Neural progenitor cell (in vitro differentiated cells): ENCODE measurements around the gene PTPRK. TPM values are rescaled to one million over a fixed set of nuclear protein-coding genes. Genes with fewer than 3 reads are reported as not detected.
"Not testable (repeated sequence)": the region's sequence is repeated elsewhere in the genome, so short reads cannot be mapped to it uniquely, and the experiment has no call there.

Source experiments
- DNase-seq: peaks from one replicate; pipeline ENCODE4 v3.0.0-alpha.2; 2016; ENCODE audit warnings: low spot score
- H2AFZ ChIP-seq: fragments of 200-600 bp; sonication (generic); replicated peaks from 2 replicates; pipeline ENCODE4 v1.6.1; 2016; ENCODE audit warnings: antibody characterized with exemption
- H3F3A ChIP-seq: fragments of 200-600 bp; sonication (generic); 2 replicates; pipeline ENCODE4 v1.6.1; 2016; ENCODE audit warnings: antibody characterized with exemption, low read depth
- H3K27ac ChIP-seq: fragments of 200-600 bp; sonication (generic); 2 replicates; pipeline ENCODE4 v1.5.1; 2016; ENCODE audit warnings: mild to moderate bottlenecking
- H3K27me3 ChIP-seq: fragments of 200-600 bp; sonication (generic); 2 replicates; pipeline ENCODE4 v1.6.1; 2016; ENCODE audit warnings: mild to moderate bottlenecking, moderate library complexity
- H3K36me3 ChIP-seq: fragments of 200-600 bp; sonication (generic); 2 replicates; pipeline ENCODE4 v1.5.1; 2016
- H3K4me1 ChIP-seq: fragments of 200-600 bp; sonication (generic); 2 replicates; pipeline ENCODE4 v1.6.1; 2016; ENCODE audit warnings: mixed run types
- H3K4me2 ChIP-seq: fragments of 200-600 bp; sonication (generic); 2 replicates; pipeline ENCODE4 v1.6.1; 2016
- H3K4me3 ChIP-seq: fragments of 200-600 bp; sonication (generic); 2 replicates; pipeline ENCODE4 v1.5.1; 2016
- H3K79me2 ChIP-seq: fragments of 200-600 bp; sonication (generic); 2 replicates; pipeline ENCODE4 v1.6.1; 2016; ENCODE audit warnings: low read depth
- H3K9ac ChIP-seq: fragments of 200-600 bp; sonication (generic); 2 replicates; pipeline ENCODE4 v1.6.1; 2016
- H3K9me3 ChIP-seq: fragments of 200-600 bp; sonication (generic); 2 replicates; pipeline ENCODE4 v1.5.1; 2016; ENCODE audit warnings: low read depth
- H4K20me1 ChIP-seq: fragments of 200-600 bp; sonication (generic); 2 replicates; pipeline ENCODE4 v1.6.1; 2016; ENCODE audit warnings: low read depth
- H3K27ac Mint-ChIP-seq: 3 replicates; pipeline ENCODE4 v1.8.0; 2021; ENCODE audit warnings: mixed read lengths
- H3K27me3 Mint-ChIP-seq: 2 replicates; pipeline ENCODE4 v1.8.0; 2022; ENCODE audit warnings: low read depth, mild to moderate bottlenecking, inconsistent platforms, moderate library complexity, mixed read lengths; ENCODE audit not compliant: insufficient read depth
- H3K36me3 Mint-ChIP-seq: 3 replicates; pipeline ENCODE4 v1.8.0; 2021; ENCODE audit warnings: mixed read lengths
- H3K4me1 Mint-ChIP-seq: 3 replicates; pipeline ENCODE4 v1.8.0; 2021; ENCODE audit warnings: mixed read lengths
- H3K4me3 Mint-ChIP-seq: 3 replicates; pipeline ENCODE4 v1.8.0; 2021; ENCODE audit warnings: mild to moderate bottlenecking, moderate library complexity, mixed read lengths
- H3K9me3 Mint-ChIP-seq: 3 replicates; pipeline ENCODE4 v1.8.0; 2020; ENCODE audit warnings: mixed read lengths
- CTCF ChIP-seq: fragments of 200-600 bp; sonication (generic); IDR thresholded peaks from 2 replicates; pipeline ENCODE4 v1.5.1; 2017; ENCODE audit warnings: antibody characterized with exemption, mild to moderate bottlenecking
- EZH2 ChIP-seq: fragments of 200-600 bp; sonication (generic); IDR thresholded peaks from 2 replicates; pipeline ENCODE4 v1.6.1; 2017; ENCODE audit warnings: antibody characterized with exemption, mild to moderate bottlenecking, moderate library complexity
- EZH2phosphoT487 ChIP-seq: fragments of 200-600 bp; sonication (generic); IDR thresholded peaks from 2 replicates; pipeline ENCODE4 v1.6.1; 2017; ENCODE audit warnings: antibody characterized with exemption
- total RNA-seq: library from RNA; depleted of rRNA; stranded (reverse); fragments of >200 nt; gene quantifications from 2 replicates; pipeline ENCODE4 v1.2.3, GENCODE V29; 2015; ENCODE audit warnings: low replicate concordance

The PTPRK gene
- total RNA-seq, 1 donor from 2014 or later, result 35.0 TPM

DNA sequence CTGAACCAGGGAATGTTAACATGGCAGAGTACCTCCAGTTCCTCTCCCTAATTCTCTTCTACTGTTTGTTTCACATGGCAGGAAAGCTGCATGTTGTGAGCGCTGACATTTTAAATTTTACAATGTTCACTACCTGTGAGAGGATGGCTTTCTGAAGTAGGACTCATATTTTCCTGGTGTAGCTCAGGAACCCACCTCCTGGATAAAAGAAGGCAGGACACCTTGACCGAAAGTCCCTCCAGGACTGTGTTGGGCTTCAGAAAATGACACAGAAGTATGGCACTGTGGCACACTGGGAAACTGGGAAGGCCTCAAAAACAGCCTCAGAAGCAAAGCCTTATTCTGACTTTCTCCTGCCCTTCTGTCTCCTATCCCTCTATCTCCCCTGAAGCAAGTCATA, 33.3 kb downstream of the PTPRK start:
- Histone ChIP-seq H3K4me2 (no peak overlapping the region), H3K79me2 (peaks cover 62% of the 10 kb centered on the region), H3K36me3 (no peaks in the 10 kb centered on the region), H3K4me1 (peaks cover 33% of the 10 kb centered on the region), H4K20me1 (peaks cover 16% of the 10 kb centered on the region), H3K9ac (no peak overlapping the region), H3K27ac (no peak overlapping the region), H3F3A (no peaks in the 10 kb centered on the region), H3K27me3 (no peaks in the 10 kb centered on the region), H3K9me3 (no peaks in the 10 kb centered on the region), H3K4me3 (no peak overlapping the region), H2AFZ (no peak overlapping the region)
- TF ChIP-seq EZH2 (no peak), EZH2phosphoT487 (no peak), CTCF (peak; percentile 35)
- H3K27ac Mint-ChIP-seq, result no peak overlapping the region
- peaks cover 20% of the 10 kb centered on the region for H3K4me1 Mint-ChIP-seq
- H3K27me3 Mint-ChIP-seq, result no peaks in the 10 kb centered on the region
- no peaks in the 10 kb centered on the region for H3K36me3 Mint-ChIP-seq
- no peak overlapping the region for H3K4me3 Mint-ChIP-seq
- no peak for DNase-seq
- no peaks in the 10 kb centered on the region for H3K9me3 Mint-ChIP-seq

- not testable (repeated sequence) for H3K9ac ChIP-seq, DNase-seq, H3K27ac Mint-ChIP-seq, H3K27me3 ChIP-seq, H3K4me3 Mint-ChIP-seq, H3K9me3 Mint-ChIP-seq, H3K36me3 Mint-ChIP-seq, H2AFZ ChIP-seq, H3K27ac ChIP-seq, H3K27me3 Mint-ChIP-seq, H3F3A ChIP-seq, H3K36me3 ChIP-seq, H3K9me3 ChIP-seq, H3K4me2 ChIP-seq, H3K4me3 ChIP-seq
- peaks cover 15% of the 10 kb centered on the region for H3K4me1 Mint-ChIP-seq
- Histone ChIP-seq H3K4me1 (peaks cover 28% of the 10 kb centered on the region), H3K79me2 (peaks cover 62% of the 10 kb centered on the region), H4K20me1 (peaks cover 11% of the 10 kb centered on the region)
Observed at GRCh38 chr6:128486580-128486979, 33.8 kb downstream of the PTPRK start.

- Histone ChIP-seq H2AFZ (no peak overlapping the region), H3K4me1 (peaks cover 17% of the 10 kb centered on the region), H3K79me2 (peaks cover 61% of the 10 kb centered on the region), H3F3A (no peaks in the 10 kb centered on the region), H3K27ac (no peak overlapping the region), H3K9ac (no peak overlapping the region), H3K27me3 (no peaks in the 10 kb centered on the region), H3K4me3 (no peak overlapping the region), H3K36me3 (no peaks in the 10 kb centered on the region), H3K9me3 (no peaks in the 10 kb centered on the region), H4K20me1 (peaks cover 5% of the 10 kb centered on the region), H3K4me2 (no peak overlapping the region)
- Mint-ChIP-seq H3K36me3 (no peaks in the 10 kb centered on the region), H3K4me1 (no peaks in the 10 kb centered on the region), H3K4me3 (no peak overlapping the region), H3K27ac (no peak overlapping the region), H3K27me3 (no peaks in the 10 kb centered on the region), H3K9me3 (no peaks in the 10 kb centered on the region)
- DNase-seq, result no peak
- TF ChIP-seq EZH2 (no peak), EZH2phosphoT487 (no peak), CTCF (no peak)
Observed at GRCh38 chr6:128483472-128484135, 36.8 kb downstream of the PTPRK start.

- Histone ChIP-seq H4K20me1 (peaks cover 5% of the 10 kb centered on the region), H2AFZ (no peak overlapping the region), H3F3A (no peaks in the 10 kb centered on the region), H3K4me1 (peaks cover 17% of the 10 kb centered on the region), H3K9me3 (no peaks in the 10 kb centered on the region), H3K4me2 (peak overlapping the region; percentile 55), H3K4me3 (no peak overlapping the region), H3K9ac (no peak overlapping the region), H3K27ac (no peak overlapping the region), H3K36me3 (no peaks in the 10 kb centered on the region), H3K27me3 (no peaks in the 10 kb centered on the region), H3K79me2 (peaks cover 70% of the 10 kb centered on the region)
- Mint-ChIP-seq H3K27me3 (no peaks in the 10 kb centered on the region), H3K27ac (no peak overlapping the region), H3K9me3 (no peaks in the 10 kb centered on the region), H3K4me3 (no peak overlapping the region), H3K4me1 (no peaks in the 10 kb centered on the region), H3K36me3 (no peaks in the 10 kb centered on the region)
- DNase-seq, result peak; percentile 51
- no peak for TF ChIP-seq EZH2phosphoT487
- TF ChIP-seq CTCF, result no peak
- TF ChIP-seq EZH2, result no peak
Observed at GRCh38 chr6:128482642-128483041, 37.8 kb downstream of the PTPRK start.
